HG03354 (cell line): ENCODE results near the gene UBR3.
"Not testable (repeated sequence)": the region's sequence is repeated elsewhere in the genome, so short reads cannot be mapped to it uniquely, and the experiment has no call there.

Source experiments
- ATAC-seq: cut with Tn5 transposase; IDR thresholded peaks from one replicate; pipeline ENCODE4 v1.9.1; 2021; ENCODE audit warnings: mild to moderate bottlenecking; ENCODE audit not compliant: unreplicated experiment, poor library complexity, severe bottlenecking

The UBR3 gene

DNA sequence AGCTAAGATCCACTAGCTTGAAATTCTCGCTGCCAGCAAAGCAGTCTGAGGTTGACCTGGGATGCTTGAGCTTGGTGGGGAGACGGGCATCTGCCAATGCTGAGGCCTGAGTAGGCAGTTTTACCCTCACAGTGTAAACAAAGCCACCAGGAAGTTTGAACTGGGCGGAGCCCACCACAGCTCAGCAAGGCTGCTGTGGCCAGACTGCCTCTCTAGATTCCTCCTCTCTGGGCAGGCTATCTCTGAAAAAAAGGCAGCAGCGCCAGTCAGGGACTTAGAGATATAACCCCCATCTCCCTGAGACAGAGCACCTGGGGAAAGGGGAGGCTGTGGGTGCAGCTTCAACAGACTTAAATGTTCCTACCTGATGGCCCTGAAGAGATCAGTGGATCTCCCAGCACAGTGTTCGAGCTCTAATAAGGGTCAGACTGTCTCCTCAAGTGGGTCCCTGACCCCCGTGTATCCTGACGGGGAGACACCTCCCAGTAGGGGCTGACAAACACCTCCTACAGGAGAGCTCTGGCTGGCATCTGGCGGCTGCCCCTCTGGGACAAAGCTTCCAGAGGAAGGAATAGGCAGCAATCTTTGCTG lies 299.0 kb downstream of the UBR3 start:
- not testable (repeated sequence) for ATAC-seq
